MM.1S (cell line): ENCODE measurements around the gene ATP5ME.

Source experiments
- EZH2 ChIP-seq: fragments of 300-600 bp; sonication (generic); optimal IDR thresholded peaks from 2 replicates; pipeline ENCODE3; 2017; ENCODE audit warnings: low read depth, mild to moderate bottlenecking, antibody characterized with exemption, low read length, mixed read lengths
- TF ChIP-seq, protein P1 (sequence below): fragments of 300-600 bp; sonication (generic); IDR thresholded peaks from 2 replicates; pipeline ENCODE4 v1.5.1; 2016; ENCODE audit warnings: antibody characterized with exemption, low read length, mixed read lengths

GRCh38 chr4:666436-666810 lies 7.7 kb downstream of the ATP5ME start:
- TF ChIP-seq, protein P1, sequence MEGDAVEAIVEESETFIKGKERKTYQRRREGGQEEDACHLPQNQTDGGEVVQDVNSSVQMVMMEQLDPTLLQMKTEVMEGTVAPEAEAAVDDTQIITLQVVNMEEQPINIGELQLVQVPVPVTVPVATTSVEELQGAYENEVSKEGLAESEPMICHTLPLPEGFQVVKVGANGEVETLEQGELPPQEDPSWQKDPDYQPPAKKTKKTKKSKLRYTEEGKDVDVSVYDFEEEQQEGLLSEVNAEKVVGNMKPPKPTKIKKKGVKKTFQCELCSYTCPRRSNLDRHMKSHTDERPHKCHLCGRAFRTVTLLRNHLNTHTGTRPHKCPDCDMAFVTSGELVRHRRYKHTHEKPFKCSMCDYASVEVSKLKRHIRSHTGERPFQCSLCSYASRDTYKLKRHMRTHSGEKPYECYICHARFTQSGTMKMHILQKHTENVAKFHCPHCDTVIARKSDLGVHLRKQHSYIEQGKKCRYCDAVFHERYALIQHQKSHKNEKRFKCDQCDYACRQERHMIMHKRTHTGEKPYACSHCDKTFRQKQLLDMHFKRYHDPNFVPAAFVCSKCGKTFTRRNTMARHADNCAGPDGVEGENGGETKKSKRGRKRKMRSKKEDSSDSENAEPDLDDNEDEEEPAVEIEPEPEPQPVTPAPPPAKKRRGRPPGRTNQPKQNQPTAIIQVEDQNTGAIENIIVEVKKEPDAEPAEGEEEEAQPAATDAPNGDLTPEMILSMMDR, result no peak
- no peak for TF ChIP-seq EZH2
